ENCODE results near the gene DPYSL4.
"Not testable (repeated sequence)": the region's sequence is repeated elsewhere in the genome, so short reads cannot be mapped to it uniquely, and the experiment has no call there.

DPYSL4 gene

GRCh38 chr10:132152896-132153580 is 33.7 kb upstream of the DPYSL4 start:
- H3K9ac ChIP-seq (ENCODE audit: low read depth, low read length), result no peak overlapping the region
- H3K4me1 ChIP-seq (ENCODE audit: control insufficient read depth, insufficient read depth, low read length), result no peaks in the 10 kb centered on the region

GRCh38 chr10:132153616-132154217 is 33.0 kb upstream of the DPYSL4 start:
- H3K9ac ChIP-seq (ENCODE audit: low read depth, low read length), result no peak overlapping the region
- H3K4me3 ChIP-seq (ENCODE audit: low read depth, low read length), result no peak overlapping the region
- no peaks in the 10 kb centered on the region for H3K27me3 ChIP-seq (ENCODE audit: control insufficient read depth, insufficient read depth, low read length)

More at GRCh38 chr10:132152896-132153580, 33.7 kb upstream of the DPYSL4 start:
- Histone ChIP-seq H3K4me3 (ENCODE audit: low read depth, low read length) (no peak overlapping the region), H3K36me3 (ENCODE audit: control insufficient read depth, insufficient read depth, low read length) (no peaks in the 10 kb centered on the region), H3K9me3 (ENCODE audit: control insufficient read depth, insufficient read depth, low read length) (no peaks in the 10 kb centered on the region), H3K27me3 (ENCODE audit: control insufficient read depth, insufficient read depth, low read length) (no peaks in the 10 kb centered on the region)

GRCh38 chr10:132154440-132154839 is 32.3 kb upstream of the DPYSL4 start:
- H3K9ac ChIP-seq (ENCODE audit: low read depth, low read length), result no peak overlapping the region
- no peaks in the 10 kb centered on the region for H3K36me3 ChIP-seq (ENCODE audit: control insufficient read depth, insufficient read depth, low read length)
- H3K4me1 ChIP-seq (ENCODE audit: control insufficient read depth, insufficient read depth, low read length), result no peaks in the 10 kb centered on the region
- no peak overlapping the region for H3K4me3 ChIP-seq (ENCODE audit: low read depth, low read length)
- H3K9me3 ChIP-seq (ENCODE audit: control insufficient read depth, insufficient read depth, low read length), result no peaks in the 10 kb centered on the region
- H3K27me3 ChIP-seq (ENCODE audit: control insufficient read depth, insufficient read depth, low read length), result no peaks in the 10 kb centered on the region

More at GRCh38 chr10:132153616-132154217, 33.0 kb upstream of the DPYSL4 start:
- H3K4me1 ChIP-seq (ENCODE audit: control insufficient read depth, insufficient read depth, low read length), result no peaks in the 10 kb centered on the region
- H3K9me3 ChIP-seq (ENCODE audit: control insufficient read depth, insufficient read depth, low read length), result no peaks in the 10 kb centered on the region
- H3K36me3 ChIP-seq (ENCODE audit: control insufficient read depth, insufficient read depth, low read length), result no peaks in the 10 kb centered on the region

GRCh38 chr10:132154931-132155330 is 31.8 kb upstream of the DPYSL4 start:
- H3K36me3 ChIP-seq (ENCODE audit: control insufficient read depth, insufficient read depth, low read length), result no peaks in the 10 kb centered on the region
- H3K9me3 ChIP-seq (ENCODE audit: control insufficient read depth, insufficient read depth, low read length), result no peaks in the 10 kb centered on the region
- no peak overlapping the region for H3K4me3 ChIP-seq (ENCODE audit: low read depth, low read length)
- no peak overlapping the region for H3K9ac ChIP-seq (ENCODE audit: low read depth, low read length)
- no peaks in the 10 kb centered on the region for H3K4me1 ChIP-seq (ENCODE audit: control insufficient read depth, insufficient read depth, low read length)
- H3K27me3 ChIP-seq (ENCODE audit: control insufficient read depth, insufficient read depth, low read length), result no peaks in the 10 kb centered on the region

- Histone ChIP-seq H3K4me3 (ENCODE audit: low read depth, low read length) (no peak overlapping the region), H3K4me1 (ENCODE audit: control insufficient read depth, insufficient read depth, low read length) (no peaks in the 10 kb centered on the region), H3K9ac (ENCODE audit: low read depth, low read length) (no peak overlapping the region), H3K27me3 (ENCODE audit: control insufficient read depth, insufficient read depth, low read length) (no peaks in the 10 kb centered on the region), H3K36me3 (ENCODE audit: control insufficient read depth, insufficient read depth, low read length) (no peaks in the 10 kb centered on the region), H3K9me3 (ENCODE audit: control insufficient read depth, insufficient read depth, low read length) (no peaks in the 10 kb centered on the region)
These were observed 30.9 kb upstream of the DPYSL4 start for GRCh38 chr10:132155723-132156381.

GRCh38 chr10:132156382-132156781 is 30.4 kb upstream of the DPYSL4 start:
- no peak overlapping the region for H3K9ac ChIP-seq (ENCODE audit: low read depth, low read length)

GRCh38 chr10:132157101-132157500 is 29.6 kb upstream of the DPYSL4 start:
- Histone ChIP-seq H3K9me3 (ENCODE audit: control insufficient read depth, insufficient read depth, low read length) (no peaks in the 10 kb centered on the region), H3K36me3 (ENCODE audit: control insufficient read depth, insufficient read depth, low read length) (no peaks in the 10 kb centered on the region), H3K4me1 (ENCODE audit: control insufficient read depth, insufficient read depth, low read length) (no peaks in the 10 kb centered on the region), H3K4me3 (ENCODE audit: low read depth, low read length) (no peak overlapping the region), H3K9ac (ENCODE audit: low read depth, low read length) (no peak overlapping the region), H3K27me3 (ENCODE audit: control insufficient read depth, insufficient read depth, low read length) (no peaks in the 10 kb centered on the region)

More at GRCh38 chr10:132156382-132156781, 30.4 kb upstream of the DPYSL4 start:
- H3K27me3 ChIP-seq (ENCODE audit: control insufficient read depth, insufficient read depth, low read length), result no peaks in the 10 kb centered on the region
- H3K4me3 ChIP-seq (ENCODE audit: low read depth, low read length), result no peak overlapping the region
- H3K36me3 ChIP-seq (ENCODE audit: control insufficient read depth, insufficient read depth, low read length), result no peaks in the 10 kb centered on the region
- H3K4me1 ChIP-seq (ENCODE audit: control insufficient read depth, insufficient read depth, low read length), result no peaks in the 10 kb centered on the region
- no peaks in the 10 kb centered on the region for H3K9me3 ChIP-seq (ENCODE audit: control insufficient read depth, insufficient read depth, low read length)

GRCh38 chr10:132158122-132158741 is 28.5 kb upstream of the DPYSL4 start:
- Histone ChIP-seq H3K9me3 (ENCODE audit: control insufficient read depth, insufficient read depth, low read length) (no peaks in the 10 kb centered on the region), H3K4me3 (ENCODE audit: low read depth, low read length) (no peak overlapping the region), H3K4me1 (ENCODE audit: control insufficient read depth, insufficient read depth, low read length) (no peaks in the 10 kb centered on the region), H3K27me3 (ENCODE audit: control insufficient read depth, insufficient read depth, low read length) (no peaks in the 10 kb centered on the region), H3K36me3 (ENCODE audit: control insufficient read depth, insufficient read depth, low read length) (no peaks in the 10 kb centered on the region), H3K9ac (ENCODE audit: low read depth, low read length) (no peak overlapping the region)

GRCh38 chr10:132158823-132159222 is 27.9 kb upstream of the DPYSL4 start:
- no peaks in the 10 kb centered on the region for H3K9me3 ChIP-seq (ENCODE audit: control insufficient read depth, insufficient read depth, low read length)
- no peaks in the 10 kb centered on the region for H3K27me3 ChIP-seq (ENCODE audit: control insufficient read depth, insufficient read depth, low read length)
- H3K4me3 ChIP-seq (ENCODE audit: low read depth, low read length), result no peak overlapping the region
- H3K36me3 ChIP-seq (ENCODE audit: control insufficient read depth, insufficient read depth, low read length), result no peaks in the 10 kb centered on the region
- H3K4me1 ChIP-seq (ENCODE audit: control insufficient read depth, insufficient read depth, low read length), result peaks cover 2% of the 10 kb centered on the region
- H3K9ac ChIP-seq (ENCODE audit: low read depth, low read length), result no peak overlapping the region

GRCh38 chr10:132159302-132160230 is 27.2 kb upstream of the DPYSL4 start:
- not testable (repeated sequence) for H3K4me3 ChIP-seq (ENCODE audit: low read depth, low read length); H3K9me3 ChIP-seq (ENCODE audit: control insufficient read depth, insufficient read depth, low read length); H3K27me3 ChIP-seq (ENCODE audit: control insufficient read depth, insufficient read depth, low read length); H3K36me3 ChIP-seq (ENCODE audit: control insufficient read depth, insufficient read depth, low read length); H3K4me1 ChIP-seq (ENCODE audit: control insufficient read depth, insufficient read depth, low read length); H3K9ac ChIP-seq (ENCODE audit: low read depth, low read length)

GRCh38 chr10:132160231-132160630 is 26.5 kb upstream of the DPYSL4 start:
- H3K4me1 ChIP-seq (ENCODE audit: control insufficient read depth, insufficient read depth, low read length); H3K4me3 ChIP-seq (ENCODE audit: low read depth, low read length); H3K27me3 ChIP-seq (ENCODE audit: control insufficient read depth, insufficient read depth, low read length); H3K36me3 ChIP-seq (ENCODE audit: control insufficient read depth, insufficient read depth, low read length); H3K9me3 ChIP-seq (ENCODE audit: control insufficient read depth, insufficient read depth, low read length); H3K9ac ChIP-seq (ENCODE audit: low read depth, low read length): not testable (repeated sequence)
